NCI-H1417 (cell line): ENCODE data around the gene IGF2BP2.
A peak's percentile ranks its signal among the peaks of the same experiment; 100 is the strongest.
"Not testable (repeated sequence)": the region's sequence is repeated elsewhere in the genome, so short reads cannot be mapped to it uniquely, and the experiment has no call there.

Experiments
- DNase-seq, 3 experiments: peaks; one replicate each; lab custom pipeline; 2025; lab: John Stamatoyannopoulos, UW

Gene IGF2BP2

DNA sequence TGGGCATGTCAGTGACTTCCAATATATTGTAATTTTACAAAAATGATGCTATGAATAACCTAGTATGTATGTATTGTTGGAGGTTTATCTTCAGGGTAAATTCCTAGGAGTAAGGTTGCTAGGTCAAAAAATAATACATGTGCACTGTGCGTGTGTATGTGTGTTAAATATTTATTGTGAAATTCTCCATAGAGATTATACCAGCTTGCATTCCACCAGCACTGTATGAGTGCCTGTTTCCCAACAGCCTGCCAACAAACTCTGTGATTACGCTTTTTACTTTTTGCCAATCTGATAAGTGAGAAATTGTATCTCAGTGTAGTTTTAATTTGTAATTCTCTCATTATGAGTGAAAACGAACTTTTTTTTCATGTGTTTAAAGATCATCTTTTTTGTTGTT is 12.6 kb upstream of the IGF2BP2 start:
- no peak for DNase-seq

DNA sequence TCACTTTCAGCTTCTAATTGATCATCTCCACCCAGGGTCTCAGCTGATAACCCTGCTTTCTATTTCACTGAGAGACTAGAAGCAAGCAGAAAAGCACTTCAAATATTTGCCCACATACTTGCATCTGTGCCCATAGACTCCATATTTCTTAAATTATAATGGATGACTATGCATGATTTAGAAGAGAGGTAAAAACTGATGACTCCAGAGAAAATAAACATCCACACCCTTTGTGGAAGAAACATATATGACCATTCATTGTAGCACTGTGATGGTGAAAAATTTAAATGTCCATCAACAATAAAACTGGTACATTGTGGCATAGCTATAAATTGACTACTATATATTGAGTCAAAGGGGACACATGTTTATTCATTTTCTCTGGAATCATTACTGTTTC is 7.1 kb upstream of the IGF2BP2 start:
- DNase-seq = no peak

DNA sequence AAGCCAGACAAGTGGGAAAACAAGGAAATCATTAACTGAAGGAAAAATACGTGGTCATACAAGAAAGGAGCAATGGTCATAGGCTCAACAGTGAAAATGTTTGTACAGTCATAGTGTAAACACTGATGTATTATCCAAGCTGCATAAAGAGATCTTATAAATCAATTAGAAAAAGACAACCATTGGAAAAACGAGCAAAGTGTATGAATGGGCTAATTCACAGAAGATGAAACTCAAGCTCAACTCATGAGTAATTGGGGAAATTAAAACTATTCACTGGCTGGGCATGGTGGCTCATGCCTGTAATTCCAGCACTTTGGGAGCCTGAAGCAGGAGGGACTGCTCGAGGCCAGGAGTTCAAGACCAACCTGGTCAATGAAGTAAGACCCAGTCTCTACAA is 6.4 kb upstream of the IGF2BP2 start:
- no peak for DNase-seq

DNA sequence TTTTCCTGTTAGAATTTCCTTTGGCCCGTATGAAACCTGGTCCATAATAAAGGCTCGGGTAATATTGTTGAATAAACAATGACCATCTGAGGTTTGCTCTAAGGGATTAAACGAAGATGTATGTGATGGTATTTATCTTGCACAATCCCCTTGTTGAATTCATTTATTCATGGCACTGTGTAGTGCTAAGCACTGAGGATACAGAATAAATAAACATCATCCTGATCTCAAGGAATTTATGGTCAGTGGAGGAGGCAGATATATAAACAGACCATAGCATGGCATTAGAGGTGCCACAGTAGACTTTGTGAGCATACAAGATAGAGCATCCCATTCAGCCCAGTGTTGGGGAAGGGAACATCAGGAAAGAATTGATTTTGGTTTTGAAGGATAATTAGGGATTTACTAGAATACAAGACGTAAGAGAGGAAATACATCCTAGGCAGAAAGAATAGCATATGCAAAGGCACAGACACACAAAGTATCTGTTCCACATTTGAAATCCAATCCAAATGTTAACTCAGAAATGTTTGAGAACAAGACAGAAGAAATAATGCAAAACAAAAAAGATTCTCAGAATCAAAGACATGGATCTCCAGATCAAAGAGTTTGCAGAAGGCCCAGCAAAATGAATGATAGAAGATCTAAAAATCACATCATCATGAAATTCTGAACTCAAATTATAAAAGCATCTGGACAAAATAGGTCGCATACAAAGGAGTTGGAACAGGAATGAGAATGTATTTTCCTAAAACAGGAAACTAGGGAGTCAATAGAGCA is 5.4 kb upstream of the IGF2BP2 start:
- DNase-seq = no peak

DNA sequence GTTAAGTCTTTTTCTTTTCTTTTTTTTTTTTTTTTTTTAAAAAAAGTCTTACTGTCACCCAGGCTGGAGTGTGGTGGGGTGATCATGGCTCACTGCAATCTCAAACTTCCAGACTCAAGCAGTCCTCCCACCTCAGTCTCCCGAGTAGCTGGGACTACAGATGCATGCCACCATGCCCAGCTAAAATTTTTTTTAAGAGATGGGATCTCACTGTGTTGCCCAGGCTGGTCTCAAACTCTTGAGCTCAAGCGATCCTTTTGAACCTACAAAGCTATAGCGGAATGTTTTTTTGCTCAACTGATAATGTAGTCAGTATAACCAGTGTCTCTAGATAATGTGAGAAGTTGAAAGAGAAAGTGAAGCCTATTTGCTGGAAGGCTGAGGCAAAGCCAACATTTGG is 3.9 kb upstream of the IGF2BP2 start:
- DNase-seq = no peak

DNA sequence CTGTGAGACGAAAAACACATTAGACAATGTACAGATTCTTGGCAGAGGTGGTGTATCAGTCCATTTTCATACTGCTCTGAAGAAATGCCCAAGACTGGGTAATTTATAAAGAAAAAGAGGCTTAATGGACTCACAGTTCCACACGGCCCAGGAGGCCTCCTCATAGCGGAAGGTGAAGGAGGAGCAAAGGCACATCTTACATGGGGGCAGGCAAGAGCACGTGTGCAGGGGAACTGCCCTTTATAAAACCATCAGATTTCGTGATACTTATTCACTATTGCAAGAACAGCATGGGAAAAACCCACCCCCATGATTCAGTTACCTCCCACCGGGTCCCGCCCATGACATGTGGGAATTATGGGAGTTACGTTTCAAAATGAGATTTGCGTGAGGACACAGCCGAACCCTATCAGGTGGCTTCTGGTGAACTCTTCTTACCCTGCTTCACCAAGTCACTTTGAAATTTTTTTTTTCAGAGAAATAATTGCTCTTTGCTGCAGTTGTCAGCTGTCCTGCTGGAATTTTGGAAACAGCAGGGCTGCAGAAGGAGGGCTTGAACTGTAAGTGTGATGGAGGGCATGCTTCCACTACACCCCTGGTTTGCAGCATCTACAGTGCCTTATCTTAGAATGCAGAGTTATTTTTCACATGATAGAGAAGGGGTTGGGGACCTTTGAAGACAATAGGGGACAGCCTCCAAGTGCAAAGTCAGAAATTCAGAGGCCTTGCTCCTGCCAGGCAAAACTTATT is 2.9 kb upstream of the IGF2BP2 start:
- no peak for DNase-seq

DNA sequence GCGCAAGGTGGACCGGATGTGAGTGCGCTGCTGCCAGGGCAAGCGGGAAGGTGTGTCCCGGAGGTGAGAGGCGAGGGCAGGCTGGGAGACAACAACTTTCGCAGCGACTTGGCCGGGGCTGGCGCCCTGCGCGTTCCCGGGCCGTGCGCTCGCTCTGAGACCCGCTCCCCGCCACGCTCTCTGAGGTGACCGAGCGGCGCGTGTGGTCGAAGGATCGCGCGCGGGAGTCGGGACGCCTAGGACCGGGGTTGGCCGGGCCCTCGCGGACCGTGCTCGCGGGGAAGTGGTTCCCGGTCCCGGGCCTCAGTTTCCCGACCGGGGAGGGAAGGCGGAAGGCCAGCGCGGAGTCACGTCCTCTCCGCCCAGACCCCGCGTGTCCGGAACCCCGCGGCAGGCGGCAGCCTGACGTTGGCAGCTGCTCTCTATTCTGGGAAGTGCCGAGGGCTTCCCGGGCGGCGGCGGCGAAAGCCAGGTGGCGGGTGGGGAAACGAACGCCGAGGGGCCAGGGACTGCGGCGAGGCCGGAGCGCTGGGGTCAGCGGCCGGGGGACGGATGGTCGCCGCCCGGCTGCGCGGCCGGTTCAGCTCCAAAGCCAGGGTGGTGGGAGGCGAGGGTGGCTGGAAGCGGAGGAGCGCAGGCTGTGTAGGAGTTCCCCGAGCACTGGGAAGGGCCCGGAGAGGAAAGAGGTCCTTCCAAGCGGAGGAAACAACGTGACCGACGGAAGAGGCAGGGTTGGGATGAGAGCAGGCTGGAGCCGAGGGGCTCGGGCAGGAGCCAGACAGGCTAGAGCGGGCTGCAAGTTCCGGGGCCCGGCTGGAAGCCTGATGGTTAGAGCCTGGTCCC is 1.0 kb upstream of the IGF2BP2 start:
- DNase-seq = peak in 2 of 3 experiments; percentile 54 to 60

DNA sequence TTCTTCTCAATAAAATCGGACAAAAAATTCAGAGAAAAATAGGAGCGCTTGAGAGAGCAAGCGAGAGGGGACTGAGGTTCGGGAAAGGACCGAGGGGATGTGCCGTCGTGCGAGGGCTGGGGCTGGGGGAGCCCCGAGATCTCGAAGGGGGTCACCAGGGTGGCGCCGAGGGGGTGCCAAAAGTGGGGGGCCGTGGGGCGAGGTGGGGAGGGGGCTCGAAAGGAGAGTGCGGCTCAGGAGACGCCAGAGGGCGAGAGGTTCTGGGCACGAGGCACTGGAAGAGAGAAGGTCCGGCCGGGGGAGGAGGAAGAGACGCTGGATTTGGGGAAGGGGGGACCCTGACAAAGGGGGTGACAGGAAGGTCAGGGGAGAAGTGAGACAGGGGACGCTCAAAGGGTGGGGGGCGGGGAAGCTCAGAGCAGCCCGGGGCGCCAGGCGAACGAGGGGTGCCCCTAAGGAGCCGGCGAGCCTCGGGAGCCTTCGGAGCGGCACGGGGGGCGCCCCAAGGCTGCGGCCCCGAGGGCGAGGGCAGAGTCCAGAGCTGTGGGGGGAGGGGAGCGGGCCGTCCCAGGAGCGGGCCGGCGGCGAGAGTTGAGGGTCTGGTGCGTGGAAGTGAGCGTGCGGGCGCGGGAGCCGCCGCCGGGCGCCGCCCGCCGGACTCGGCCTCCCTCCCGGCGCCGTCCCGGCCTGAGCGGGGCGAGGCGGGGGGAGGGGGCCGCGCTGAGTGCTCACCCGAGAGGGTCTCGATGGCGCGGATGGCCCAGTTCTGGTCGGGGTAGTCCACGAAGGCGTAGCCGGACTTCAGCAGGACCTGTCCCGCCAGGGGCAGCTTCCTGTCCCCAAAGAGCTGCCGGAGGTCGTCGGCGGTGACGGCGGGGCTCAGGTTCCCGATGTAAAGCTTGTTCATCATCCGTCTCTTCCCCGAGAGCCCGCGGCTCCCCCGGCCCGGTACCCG is 514 bp downstream of the IGF2BP2 start:
- DNase-seq = peak in 2 of 3 experiments; percentile 56 to 63

DNA sequence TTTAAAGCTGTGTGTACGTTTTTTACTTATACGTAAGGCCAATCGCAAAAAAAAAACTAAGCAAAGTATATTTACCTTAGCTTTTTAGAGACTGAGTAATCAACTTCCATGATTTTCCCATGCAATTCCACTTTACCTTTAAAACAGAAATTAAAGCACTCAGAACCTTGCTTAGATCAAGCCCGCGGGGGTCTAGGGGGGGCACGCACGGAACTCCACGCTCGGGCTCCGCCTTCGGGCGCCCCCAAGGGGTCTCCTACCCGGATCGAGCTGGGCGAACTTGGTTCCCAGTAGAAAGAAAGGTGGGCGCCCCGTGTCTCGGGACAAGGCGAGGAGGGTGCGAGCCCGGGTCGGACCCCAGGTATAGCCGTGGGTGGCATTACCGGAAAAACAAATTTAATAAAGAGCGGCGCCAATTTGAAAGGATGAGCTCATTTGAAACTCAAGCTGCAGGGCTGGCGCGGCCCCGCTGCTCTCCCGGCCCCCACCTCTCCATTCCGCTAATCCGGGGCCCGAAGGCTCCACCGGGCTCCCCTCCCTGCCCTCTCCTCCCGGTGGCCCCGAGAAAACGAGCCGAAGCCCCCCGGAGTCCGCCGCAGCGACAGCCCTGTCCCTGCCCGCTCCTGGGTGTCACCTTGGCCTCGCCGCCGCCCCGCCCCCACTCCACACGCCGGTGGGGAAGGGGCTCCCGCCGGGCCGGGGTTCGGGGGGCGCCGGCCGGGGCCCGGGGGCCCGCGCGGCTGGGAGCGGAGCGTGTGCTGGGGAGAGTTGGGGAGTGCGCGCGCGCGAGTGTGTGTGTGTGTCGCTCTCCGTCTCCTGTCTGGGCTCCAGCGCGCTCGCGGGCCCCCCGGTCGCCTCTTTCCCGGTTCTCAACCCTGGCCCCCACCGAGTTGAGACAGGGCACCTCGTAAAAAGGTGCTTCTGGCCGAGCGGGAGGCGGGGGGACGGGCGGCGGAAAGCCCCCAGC is 1.5 kb downstream of the IGF2BP2 start:
- peak in 2 of 3 experiments; percentile 54 to 63 for DNase-seq

DNA sequence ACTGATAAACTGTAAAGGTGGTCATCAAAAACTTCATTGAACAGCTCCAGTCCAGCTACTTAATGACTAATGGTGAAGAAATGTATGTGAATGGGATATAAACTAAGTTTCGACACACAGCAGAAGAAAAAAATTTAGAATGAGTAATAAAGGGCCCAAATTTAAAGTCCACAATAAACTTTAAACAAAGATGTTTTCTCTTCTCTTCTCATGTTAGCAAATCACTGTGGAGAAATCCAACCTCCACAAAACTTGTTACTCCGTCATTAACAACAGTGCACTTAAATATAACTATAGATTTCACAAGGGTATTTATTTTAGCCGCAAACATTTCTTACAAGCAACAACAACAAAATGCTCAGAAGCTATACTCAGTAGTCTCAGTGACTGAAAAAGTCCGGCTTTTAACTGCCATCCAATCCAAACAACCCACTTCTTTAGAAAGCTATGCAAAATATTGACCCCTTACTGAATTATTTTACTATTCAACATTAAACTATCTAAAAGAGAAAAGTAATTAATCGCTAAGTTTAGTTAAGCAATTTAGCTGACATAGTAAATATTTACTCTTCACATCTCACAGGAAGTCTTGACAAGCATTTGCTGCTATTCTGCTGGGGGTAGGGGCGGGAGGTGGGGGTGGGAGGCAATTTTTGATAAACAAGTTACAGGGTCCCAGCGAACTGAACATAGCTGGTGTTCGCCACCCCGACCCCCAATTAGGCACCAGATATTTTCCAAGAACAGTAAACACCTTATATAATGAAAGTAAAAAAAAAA is 2.4 kb downstream of the IGF2BP2 start:
- no peak for DNase-seq

DNA sequence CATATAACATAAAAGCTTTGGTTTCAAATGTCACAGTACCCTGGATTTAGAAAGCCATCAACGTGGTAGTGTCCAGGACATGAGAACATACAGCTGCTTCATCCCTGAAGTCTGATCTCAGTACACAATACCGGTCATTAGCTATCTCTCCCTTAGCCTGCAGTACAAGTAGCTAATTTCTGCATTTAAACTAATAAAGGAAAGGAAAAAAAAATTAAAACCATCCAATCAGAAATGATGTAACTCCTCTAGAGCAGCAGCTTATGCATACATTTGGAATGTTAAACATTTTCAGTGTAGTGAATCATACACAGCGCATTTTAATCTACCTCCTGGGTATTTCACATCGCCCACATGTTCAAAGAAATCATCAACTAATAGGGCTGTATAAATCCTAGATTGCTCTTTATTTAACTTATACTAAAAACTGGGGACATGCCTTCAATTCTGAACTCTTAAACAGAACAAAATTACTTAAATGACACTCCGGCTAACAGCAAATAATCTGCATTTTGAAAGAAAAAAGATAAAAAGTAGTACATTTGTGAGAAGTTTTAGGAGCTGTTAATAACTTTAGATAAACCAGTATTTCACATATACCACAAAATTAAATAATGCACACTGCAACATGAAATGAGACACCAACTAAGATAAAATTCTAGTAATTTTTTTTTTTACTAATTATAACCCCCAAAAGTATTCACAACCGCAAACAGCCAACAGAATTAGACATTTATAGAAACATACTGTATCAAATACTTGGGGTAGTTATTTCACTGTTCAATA is 3.7 kb downstream of the IGF2BP2 start:
- peak in 1 of 3 experiments; percentile 46 for DNase-seq

DNA sequence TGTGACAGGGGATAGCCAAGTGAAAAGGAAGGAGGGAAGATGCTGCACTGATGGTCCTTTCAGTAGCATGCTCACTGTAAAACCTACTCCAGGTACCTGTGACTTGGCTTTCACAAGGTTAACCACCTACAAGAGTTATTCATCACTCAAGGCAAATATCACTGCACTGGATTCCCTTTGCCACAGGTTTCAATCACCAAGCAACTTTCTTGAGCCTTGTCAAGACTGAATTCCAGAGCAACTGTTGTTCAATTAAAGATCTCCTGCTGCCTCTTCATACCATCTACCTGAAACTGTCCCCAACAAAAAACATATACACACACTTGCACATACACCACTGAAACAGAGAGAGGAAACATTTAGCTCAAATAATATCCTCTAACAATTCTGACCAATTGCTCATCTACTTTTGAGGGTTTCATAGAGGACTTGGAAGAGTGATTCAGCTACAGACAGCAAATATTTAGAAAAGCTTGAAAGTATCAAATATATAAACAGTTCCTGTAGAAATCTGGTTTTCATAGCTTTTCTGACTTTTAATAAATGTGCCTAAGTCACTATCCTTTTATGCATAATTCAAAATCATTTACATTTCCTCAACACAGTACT is 6.5 kb downstream of the IGF2BP2 start:
- no peak for DNase-seq

DNA sequence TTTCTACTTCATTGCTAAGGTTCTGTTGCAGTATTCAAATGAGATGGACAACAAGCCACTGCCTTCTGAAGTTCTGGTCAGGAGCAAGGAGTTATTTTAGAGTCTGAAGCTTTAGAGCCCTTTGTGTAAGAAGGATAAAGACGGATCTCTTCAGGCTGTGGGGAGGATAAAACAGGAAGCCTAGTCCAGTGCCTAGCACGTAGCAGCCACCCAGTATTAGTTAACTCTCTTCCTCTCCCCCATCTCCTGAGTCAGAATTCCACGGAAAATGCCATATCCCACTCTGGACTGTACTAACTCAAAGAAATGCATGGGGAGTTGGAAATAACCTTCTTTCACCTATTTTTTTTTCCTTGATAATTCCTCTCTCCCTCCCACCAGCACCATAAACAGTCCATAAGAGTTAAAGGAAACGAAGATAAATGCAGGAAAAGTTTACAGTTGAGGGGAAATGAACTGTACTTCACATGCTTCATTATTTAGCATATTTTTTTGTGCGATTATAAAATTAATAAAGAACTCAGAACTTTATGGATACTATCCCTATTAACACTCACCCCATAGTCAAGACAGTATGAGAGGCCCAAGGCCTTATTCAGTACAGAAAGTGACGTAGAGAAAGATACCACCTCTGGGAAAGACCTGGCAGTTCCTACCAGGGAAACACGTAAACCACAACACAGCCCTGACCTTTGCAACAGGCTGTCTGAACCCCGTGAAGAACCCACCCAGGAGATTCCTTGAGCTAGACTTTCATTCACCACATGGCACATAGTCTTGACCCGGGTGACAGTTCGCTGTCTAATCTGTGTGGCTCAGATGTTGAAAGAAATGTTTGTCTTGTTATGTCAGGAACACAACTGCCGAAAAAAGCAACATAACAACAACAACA is 9.2 kb downstream of the IGF2BP2 start:
- DNase-seq = no peak

DNA sequence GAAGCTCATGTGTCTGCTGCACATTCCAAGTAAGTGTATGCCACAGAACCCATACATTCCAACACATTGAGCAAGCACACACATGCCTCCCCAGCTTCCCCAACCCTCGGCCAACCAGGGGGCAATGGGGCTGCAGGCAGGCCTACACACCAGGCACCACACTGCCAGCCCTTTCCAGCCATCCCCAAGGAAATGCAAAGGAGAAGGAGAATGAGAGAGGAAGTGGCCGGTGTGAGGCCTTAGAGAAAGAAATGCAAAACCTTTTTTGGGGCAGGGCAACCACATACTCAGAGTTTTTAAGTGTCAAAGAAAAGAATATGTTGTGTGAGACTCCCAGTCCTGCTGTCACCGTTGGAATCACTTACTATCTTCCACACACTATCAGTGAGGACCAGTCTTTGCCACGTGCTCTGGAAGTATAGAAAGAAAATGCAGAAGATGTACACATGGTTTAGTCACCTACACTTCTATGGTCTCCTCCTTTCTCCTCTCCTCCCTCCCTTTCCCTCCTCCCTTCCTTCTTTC is 11.1 kb downstream of the IGF2BP2 start:
- DNase-seq = no peak

DNA sequence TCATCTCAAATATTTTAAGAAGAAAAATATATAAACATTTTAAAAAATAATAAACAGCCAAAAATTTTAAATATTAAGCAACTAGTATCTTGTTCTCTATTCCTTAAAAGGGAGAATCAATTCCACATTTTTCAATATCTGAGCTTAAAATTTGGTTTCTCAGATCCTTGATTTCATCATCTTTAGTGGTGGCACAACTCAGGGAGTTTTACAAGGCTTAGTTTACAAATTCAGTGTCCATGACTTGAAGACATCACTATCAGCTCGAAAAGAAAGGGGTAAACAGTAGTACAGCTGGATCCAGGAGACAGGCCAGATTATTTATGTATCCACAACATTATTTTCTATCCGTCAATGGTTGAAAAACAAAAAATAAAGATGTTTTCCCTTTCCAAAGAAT is 11.6 kb downstream of the IGF2BP2 start:
- no peak for DNase-seq

DNA sequence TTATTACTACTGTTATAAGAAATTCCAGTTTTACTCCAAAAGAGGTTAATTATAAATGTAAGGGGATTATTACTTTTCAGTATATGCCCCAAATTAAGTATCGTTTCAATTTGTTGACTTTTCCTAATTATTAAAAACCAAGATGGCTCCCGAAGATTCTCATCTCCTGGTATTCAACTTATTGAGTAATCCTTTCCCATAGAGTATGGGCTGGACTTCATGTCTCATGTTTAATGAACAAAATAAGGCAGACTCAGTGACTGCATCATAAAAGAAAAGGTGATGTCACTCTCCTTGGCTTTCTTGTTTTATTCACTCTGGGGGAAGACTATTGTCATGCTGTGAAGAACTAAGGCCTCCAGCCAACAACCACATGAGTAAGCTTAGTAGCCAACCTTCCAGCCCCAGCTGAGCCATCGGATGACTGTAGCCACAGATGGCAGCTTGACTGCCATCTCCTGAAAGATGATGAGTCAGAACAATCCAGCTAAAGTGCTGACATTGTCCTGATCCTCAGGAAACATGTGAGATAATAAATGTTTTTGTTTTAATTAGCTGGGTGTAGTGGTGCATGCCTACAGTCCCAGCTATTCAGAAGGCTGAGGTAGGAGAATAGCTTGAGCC is 17.3 kb downstream of the IGF2BP2 start:
- DNase-seq = no peak

DNA sequence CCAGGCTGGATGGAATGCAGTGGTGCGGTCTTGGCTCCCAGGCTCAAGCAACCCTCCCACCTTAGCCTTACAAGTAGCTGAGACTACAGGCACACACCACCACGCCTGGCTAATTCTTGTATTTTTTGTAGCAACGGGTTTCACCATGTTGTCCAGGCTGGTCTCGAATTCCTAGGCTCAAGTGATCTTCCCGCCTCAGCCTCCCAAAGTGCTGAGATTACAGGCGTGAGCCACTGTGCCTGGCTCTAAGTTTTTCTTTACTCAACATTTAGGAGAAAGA is 26.1 kb downstream of the IGF2BP2 start:
- DNase-seq = not testable (repeated sequence)
